OCI-LY3 (cell line): ENCODE data around the gene CHEK1.

Source experiments
- EZH2phosphoT487 ChIP-seq: fragments of 200-600 bp; shearing (Covaris generic); IDR thresholded peaks from 2 replicates; pipeline ENCODE4 v1.6.1; 2018; ENCODE audit warnings: antibody characterized with exemption, mixed run types, low read depth
- TF ChIP-seq, protein P1 (sequence below): fragments of 200-600, 300-600 bp; sonication (generic); IDR thresholded peaks from 2 replicates; pipeline ENCODE4 v1.5.1; 2014; ENCODE audit warnings: antibody characterized with exemption, low read length, low read depth

DNA sequence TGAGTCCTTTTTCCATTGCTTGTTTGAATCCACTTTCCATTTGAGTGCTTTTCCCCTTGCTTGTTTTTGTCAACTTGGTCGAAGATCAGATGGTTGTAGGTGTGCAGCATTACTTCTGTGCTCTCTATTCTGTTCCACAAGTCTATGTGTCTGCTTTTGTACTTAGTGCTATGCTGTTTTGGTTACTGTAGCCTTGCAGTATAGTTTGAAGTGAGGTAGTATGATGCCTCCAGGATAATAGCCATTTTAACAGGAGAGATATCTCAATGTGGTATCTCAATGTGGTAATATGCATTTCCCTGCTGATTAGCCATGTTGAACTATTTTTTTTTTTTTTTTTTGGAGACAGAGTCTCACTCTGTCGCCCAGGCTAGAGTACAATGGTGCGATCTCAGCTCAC, 38.9 kb downstream of the CHEK1 start:
- TF ChIP-seq, protein P1, sequence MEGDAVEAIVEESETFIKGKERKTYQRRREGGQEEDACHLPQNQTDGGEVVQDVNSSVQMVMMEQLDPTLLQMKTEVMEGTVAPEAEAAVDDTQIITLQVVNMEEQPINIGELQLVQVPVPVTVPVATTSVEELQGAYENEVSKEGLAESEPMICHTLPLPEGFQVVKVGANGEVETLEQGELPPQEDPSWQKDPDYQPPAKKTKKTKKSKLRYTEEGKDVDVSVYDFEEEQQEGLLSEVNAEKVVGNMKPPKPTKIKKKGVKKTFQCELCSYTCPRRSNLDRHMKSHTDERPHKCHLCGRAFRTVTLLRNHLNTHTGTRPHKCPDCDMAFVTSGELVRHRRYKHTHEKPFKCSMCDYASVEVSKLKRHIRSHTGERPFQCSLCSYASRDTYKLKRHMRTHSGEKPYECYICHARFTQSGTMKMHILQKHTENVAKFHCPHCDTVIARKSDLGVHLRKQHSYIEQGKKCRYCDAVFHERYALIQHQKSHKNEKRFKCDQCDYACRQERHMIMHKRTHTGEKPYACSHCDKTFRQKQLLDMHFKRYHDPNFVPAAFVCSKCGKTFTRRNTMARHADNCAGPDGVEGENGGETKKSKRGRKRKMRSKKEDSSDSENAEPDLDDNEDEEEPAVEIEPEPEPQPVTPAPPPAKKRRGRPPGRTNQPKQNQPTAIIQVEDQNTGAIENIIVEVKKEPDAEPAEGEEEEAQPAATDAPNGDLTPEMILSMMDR: no peak
- no peak for TF ChIP-seq EZH2phosphoT487
